Effector memory CD4-positive, alpha-beta T cell (primary cell): ENCODE results near the gene OR52H1.
"Not testable (repeated sequence)": the region's sequence is repeated elsewhere in the genome, so short reads cannot be mapped to it uniquely, and the experiment has no call there.

Experiments
- DNase-seq, 3 donors: peaks; one replicate each; pipeline ENCODE4 v3.0.0-alpha.2; 2020
- H3K27ac ChIP-seq: 2 replicates; pipeline ENCODE4 v1.7.0; 2013; ENCODE audit warnings: mild to moderate bottlenecking, low read length, moderate library complexity; ENCODE audit not compliant: insufficient read depth, poor library complexity, severe bottlenecking
- H3K27me3 ChIP-seq: replicated peaks from 2 replicates; pipeline ENCODE4 v1.7.0; 2013; ENCODE audit warnings: mild to moderate bottlenecking, low read length; ENCODE audit not compliant: insufficient read depth, control insufficient read depth, poor library complexity, severe bottlenecking
- H3K36me3 ChIP-seq: 2 replicates; pipeline ENCODE4 v1.7.0; 2013; ENCODE audit warnings: mild to moderate bottlenecking, low read length, moderate library complexity; ENCODE audit not compliant: control insufficient read depth, insufficient read depth
- H3K4me1 ChIP-seq: 2 replicates; pipeline ENCODE4 v1.7.0; 2013; ENCODE audit warnings: low read length, mild to moderate bottlenecking; ENCODE audit not compliant: control insufficient read depth, insufficient read depth, poor library complexity, severe bottlenecking
- H3K4me3 ChIP-seq: 2 replicates; pipeline ENCODE4 v1.7.0; 2013; ENCODE audit warnings: low read length, low read depth, mild to moderate bottlenecking; ENCODE audit not compliant: insufficient read depth, poor library complexity, severe bottlenecking
- H3K9me3 ChIP-seq: 2 replicates; pipeline ENCODE4 v1.7.0; 2013; ENCODE audit warnings: mild to moderate bottlenecking, low read length, moderate library complexity; ENCODE audit not compliant: control insufficient read depth
- total RNA-seq, 3 donors: gene quantifications; one replicate each; lab custom pipeline; 2026; lab: John Stamatoyannopoulos, UW

OR52H1 gene
- 0 to 0.19 (median 0.17) reads per million in 3 donors for total RNA-seq

DNA sequence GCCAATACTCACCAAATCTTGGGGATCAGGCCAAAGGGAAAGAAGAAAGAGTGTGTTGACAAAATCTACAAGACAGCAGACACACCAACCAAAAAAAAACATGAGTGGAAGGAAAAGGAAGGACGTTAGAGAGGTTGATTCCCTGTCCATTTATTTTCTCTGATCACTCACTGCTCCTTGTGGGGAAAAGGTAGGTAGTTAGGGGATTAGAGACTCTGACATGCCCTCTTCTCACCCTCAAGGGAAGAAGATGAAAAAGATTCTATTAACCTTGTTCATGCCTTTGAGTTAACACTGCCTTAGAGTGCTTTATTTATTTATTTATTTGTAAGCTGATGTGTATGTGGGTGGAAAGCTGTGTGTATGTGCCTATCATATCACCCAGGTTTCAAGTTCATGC lies at the start of gene OR52H1:
TSS of gene OR52H1 (minus strand) at position 101 of the 400 bp plus-strand sequence. CDS start 3,035 bp downstream, outside the sequence.
- DNase-seq: no peak
- no peaks in the 10 kb centered on the region for H3K4me1 ChIP-seq
- H3K27ac ChIP-seq: no peak within 1 kb of the TSS
- H3K4me3 ChIP-seq: no peak within 1 kb of the TSS
- no peaks in the 10 kb centered on the region for H3K27me3 ChIP-seq
- H3K36me3 ChIP-seq: no peaks in the 10 kb centered on the region
- H3K9me3 ChIP-seq: no peaks in the 10 kb centered on the region

DNA sequence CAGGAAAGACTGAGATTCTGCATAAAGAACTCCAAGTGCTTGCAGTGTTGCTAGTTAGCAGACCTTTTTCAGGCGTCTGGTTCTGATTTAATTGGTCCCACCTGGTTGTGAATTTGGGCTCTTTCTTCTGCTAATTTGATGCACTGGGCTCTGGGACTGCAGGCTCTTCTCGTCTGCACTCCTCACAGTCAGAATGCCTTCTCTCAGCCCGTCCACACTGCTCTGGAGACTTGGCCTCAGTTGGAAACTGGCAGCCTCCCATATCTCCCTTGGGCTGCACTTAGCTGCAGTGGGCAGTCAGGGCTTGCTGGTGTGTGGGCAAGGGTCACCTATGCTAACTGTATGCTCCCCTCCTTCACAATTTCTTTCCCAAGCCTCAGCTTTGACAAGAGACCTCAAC lies 49.6 kb upstream of the OR52H1 start:
- H3K4me3 ChIP-seq: no peak overlapping the region

GRCh38 chr11:5596607-5597201 lies 48.4 kb upstream of the OR52H1 start, which contains the start of gene TRIM6:
Gene TRIM6 (plus strand): TSS chr11:5596637. CDS start chr11:5596898, 261 bp downstream.
- DNase-seq: no peak
- Histone ChIP-seq H3K4me1 (no peaks in the 10 kb centered on the region), H3K9me3 (no peaks in the 10 kb centered on the region), H3K27me3 (no peaks in the 10 kb centered on the region), H3K36me3 (no peaks in the 10 kb centered on the region), H3K27ac (no peak within 1 kb of the TSS), H3K4me3 (peak within 1 kb of the TSS; percentile 49)

More for the DNA sequence above, 49.6 kb upstream of the OR52H1 start:
- DNase-seq: no peak
- Histone ChIP-seq H3K27me3 (no peaks in the 10 kb centered on the region), H3K4me1 (no peaks in the 10 kb centered on the region), H3K27ac (no peak overlapping the region), H3K36me3 (no peaks in the 10 kb centered on the region), H3K9me3 (no peaks in the 10 kb centered on the region)

DNA sequence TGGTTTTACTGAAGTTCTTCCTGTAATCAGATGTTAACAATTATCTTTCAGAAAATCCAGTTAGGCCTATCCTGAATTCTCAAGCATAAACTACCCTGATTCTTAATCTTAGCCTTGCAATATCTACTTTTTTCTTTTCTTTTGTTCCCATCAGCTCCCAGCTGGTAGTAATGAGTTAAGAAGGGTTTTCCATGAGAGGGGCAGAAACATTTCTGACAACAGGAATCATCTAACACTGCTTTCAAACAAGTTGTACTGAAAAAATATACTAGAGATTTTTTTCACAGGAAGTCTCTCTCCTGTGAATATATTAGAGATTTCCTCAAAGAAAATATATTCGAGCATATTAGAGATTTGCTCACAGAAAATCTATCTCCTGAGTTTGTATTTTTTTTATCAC lies 44.8 kb upstream of the OR52H1 start:
- Histone ChIP-seq H3K4me1 (no peaks in the 10 kb centered on the region), H3K27ac (no peak overlapping the region), H3K27me3 (no peaks in the 10 kb centered on the region), H3K4me3 (no peak overlapping the region), H3K36me3 (no peaks in the 10 kb centered on the region), H3K9me3 (no peaks in the 10 kb centered on the region)
- no peak for DNase-seq

DNA sequence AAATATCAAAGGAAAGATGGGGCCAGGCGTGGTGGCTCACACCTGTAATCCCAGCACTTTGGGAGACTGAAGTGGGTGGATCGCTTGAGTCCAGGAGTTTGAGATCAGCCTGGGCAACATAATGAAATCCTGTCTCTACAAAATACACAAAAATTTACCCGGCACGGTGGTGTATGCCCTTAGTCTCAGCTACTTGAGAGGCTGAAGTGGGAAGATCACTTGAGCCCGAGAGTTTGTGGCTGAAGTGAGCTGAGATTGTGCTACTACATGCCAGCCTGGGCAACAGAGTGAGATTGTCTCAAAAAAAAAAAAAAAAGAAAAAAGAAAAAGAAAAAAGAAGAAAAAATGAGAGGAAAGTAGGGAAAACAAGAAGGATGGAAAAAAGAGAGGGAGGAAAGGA lies 44.3 kb upstream of the OR52H1 start:
- Histone ChIP-seq H3K27ac (no peak overlapping the region), H3K4me1 (no peaks in the 10 kb centered on the region), H3K36me3 (no peaks in the 10 kb centered on the region), H3K4me3 (no peak overlapping the region), H3K27me3 (no peaks in the 10 kb centered on the region), H3K9me3 (no peaks in the 10 kb centered on the region)
- DNase-seq: no peak

GRCh38 chr11:5591613-5592012 lies 43.3 kb upstream of the OR52H1 start:
- H3K36me3 ChIP-seq: no peaks in the 10 kb centered on the region
- H3K4me1 ChIP-seq: no peaks in the 10 kb centered on the region
- no peak overlapping the region for H3K27ac ChIP-seq
- no peak for DNase-seq
- no peaks in the 10 kb centered on the region for H3K27me3 ChIP-seq
- no peak overlapping the region for H3K4me3 ChIP-seq
- H3K9me3 ChIP-seq: no peaks in the 10 kb centered on the region

- H3K4me3 ChIP-seq, H3K27ac ChIP-seq, H3K9me3 ChIP-seq, H3K4me1 ChIP-seq, H3K27me3 ChIP-seq, H3K36me3 ChIP-seq, DNase-seq: not testable (repeated sequence)
Observed at GRCh38 chr11:5589906-5590305, 41.6 kb upstream of the OR52H1 start.

- not testable (repeated sequence) for H3K27ac ChIP-seq, H3K4me3 ChIP-seq, H3K4me1 ChIP-seq, H3K27me3 ChIP-seq, DNase-seq, H3K9me3 ChIP-seq, H3K36me3 ChIP-seq
Observed at GRCh38 chr11:5584458-5584857, 36.1 kb upstream of the OR52H1 start.

GRCh38 chr11:5581014-5581413 lies 32.7 kb upstream of the OR52H1 start:
- no peaks in the 10 kb centered on the region for H3K4me1 ChIP-seq

DNA sequence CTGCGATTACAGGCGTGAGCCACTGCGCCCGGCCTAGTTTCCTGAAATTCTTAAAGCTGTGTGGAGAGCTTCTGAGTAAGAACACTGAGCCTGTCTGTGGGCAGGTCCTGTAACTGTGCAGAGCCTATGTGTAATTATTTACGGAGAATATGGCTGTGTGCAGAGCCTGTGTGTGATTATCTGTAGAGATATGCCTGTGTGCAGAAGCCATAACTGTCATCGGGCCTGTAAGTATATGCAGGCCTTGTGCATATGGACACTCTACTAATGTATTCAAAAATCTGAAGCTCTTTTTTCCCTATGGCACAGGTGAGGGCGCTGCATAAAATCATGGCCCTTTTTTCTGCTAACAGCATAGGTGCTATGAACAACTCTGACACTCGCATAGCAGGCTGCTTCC lies 32.2 kb upstream of the OR52H1 start, which contains the start of gene OR52B6:
TSS of gene OR52B6 (plus strand) at position 301 of the 400 bp plus-strand sequence. CDS start at position 301, 0 bp downstream.
- Histone ChIP-seq H3K27me3 (no peaks in the 10 kb centered on the region), H3K9me3 (no peaks in the 10 kb centered on the region), H3K27ac (no peak within 1 kb of the TSS), H3K4me1 (no peaks in the 10 kb centered on the region), H3K4me3 (no peak within 1 kb of the TSS), H3K36me3 (no peaks in the 10 kb centered on the region)
- no peak for DNase-seq

More at GRCh38 chr11:5581014-5581413, 32.7 kb upstream of the OR52H1 start:
- H3K9me3 ChIP-seq: no peaks in the 10 kb centered on the region
- no peaks in the 10 kb centered on the region for H3K36me3 ChIP-seq
- no peaks in the 10 kb centered on the region for H3K27me3 ChIP-seq
- no peak overlapping the region for H3K4me3 ChIP-seq
- no peak for DNase-seq
- no peak overlapping the region for H3K27ac ChIP-seq
